HG03378 (cell line): Measurements from ENCODE around the gene HNRNPF.
"Not testable (repeated sequence)": the region's sequence is repeated elsewhere in the genome, so short reads cannot be mapped to it uniquely, and the experiment has no call there.

Experiments
- ATAC-seq: cut with Tn5 transposase; IDR thresholded peaks from one replicate; pipeline ENCODE4 v1.9.1; 2021; ENCODE audit warnings: mild to moderate bottlenecking, moderate library complexity; ENCODE audit not compliant: unreplicated experiment

The HNRNPF gene

GRCh38 chr10:43352951-43353350 is 56.0 kb downstream of the HNRNPF start:
- ATAC-seq = no peak

- ATAC-seq = no peak
These were observed 57.7 kb downstream of the HNRNPF start for GRCh38 chr10:43351301-43351700.

GRCh38 chr10:43350686-43351085 is 58.3 kb downstream of the HNRNPF start:
- ATAC-seq = no peak

GRCh38 chr10:43350156-43350555 is 58.8 kb downstream of the HNRNPF start:
- ATAC-seq = no peak

GRCh38 chr10:43348511-43349312 is 60.3 kb downstream of the HNRNPF start:
- ATAC-seq = peak; percentile 98

- no peak for ATAC-seq
These were observed 61.0 kb downstream of the HNRNPF start for GRCh38 chr10:43347997-43348396.

GRCh38 chr10:43344051-43344450 is 64.9 kb downstream of the HNRNPF start:
- no peak for ATAC-seq

- no peak for ATAC-seq
These were observed 65.9 kb downstream of the HNRNPF start for GRCh38 chr10:43343126-43343525.

- no peak for ATAC-seq
These were observed 66.5 kb downstream of the HNRNPF start for GRCh38 chr10:43342279-43343125.

GRCh38 chr10:43341450-43341849 is 67.5 kb downstream of the HNRNPF start:
- ATAC-seq = no peak

- ATAC-seq = no peak
These were observed 68.4 kb downstream of the HNRNPF start for GRCh38 chr10:43340619-43341018.

GRCh38 chr10:43340101-43340500 is 68.9 kb downstream of the HNRNPF start:
- no peak for ATAC-seq

GRCh38 chr10:43339136-43339535 is 69.8 kb downstream of the HNRNPF start:
- ATAC-seq = no peak

GRCh38 chr10:43338117-43338516 is 70.9 kb downstream of the HNRNPF start:
- ATAC-seq = no peak

GRCh38 chr10:43337536-43337935 is 71.5 kb downstream of the HNRNPF start:
- not testable (repeated sequence) for ATAC-seq

- no peak for ATAC-seq
These were observed 72.2 kb downstream of the HNRNPF start for GRCh38 chr10:43336641-43337318.

GRCh38 chr10:43336061-43336460 is 72.9 kb downstream of the HNRNPF start:
- ATAC-seq = no peak
